H9 (cell line): ENCODE results near the gene CAMK2B. TPM values are rescaled to one million over a fixed set of nuclear protein-coding genes. Genes with fewer than 3 reads are reported as not detected.
A peak's percentile ranks its signal among the peaks of the same experiment; 100 is the strongest.

Experiments used
- DNase-seq: peaks from one replicate; pipeline ENCODE4 v3.0.0-alpha.2; 2017
- H2AFZ ChIP-seq: one replicate; pipeline ENCODE4 v1.6.1; 2013; ENCODE audit warnings: mild to moderate bottlenecking, low read length, control low read depth, moderate library complexity
- H2AK5ac ChIP-seq: 2 replicates; pipeline ENCODE4 v1.6.1; 2013; ENCODE audit warnings: low read length, control low read depth, mixed read lengths; ENCODE audit not compliant: insufficient read length
- H2BK120ac ChIP-seq: one replicate; pipeline ENCODE4 v1.6.1; 2013; ENCODE audit warnings: low read depth, mild to moderate bottlenecking, low read length, control low read depth, inconsistent platforms; ENCODE audit not compliant: poor library complexity, severe bottlenecking
- H2BK12ac ChIP-seq: 2 replicates; pipeline ENCODE4 v1.6.1; 2013; ENCODE audit warnings: low read length, control low read depth, mixed read lengths, low read depth; ENCODE audit not compliant: insufficient read length
- H2BK15ac ChIP-seq: 2 replicates; pipeline ENCODE4 v1.6.1; 2013; ENCODE audit warnings: low read depth, low read length, control low read depth
- H2BK20ac ChIP-seq: one replicate; pipeline ENCODE4 v1.6.1; 2013; ENCODE audit warnings: low read depth, mild to moderate bottlenecking, low read length, control low read depth, inconsistent platforms; ENCODE audit not compliant: poor library complexity, severe bottlenecking
- H2BK5ac ChIP-seq: 2 replicates; pipeline ENCODE4 v1.6.1; 2013; ENCODE audit warnings: low read length, control low read depth, mixed read lengths; ENCODE audit not compliant: insufficient read length
- H3K14ac ChIP-seq: 2 replicates; pipeline ENCODE4 v1.6.1; 2013; ENCODE audit warnings: low read length, control low read depth; ENCODE audit not compliant: insufficient read depth
- H3K18ac ChIP-seq: 2 replicates; pipeline ENCODE4 v1.6.1; 2013; ENCODE audit warnings: low read depth, mild to moderate bottlenecking, mixed read lengths, low read length, control low read depth; ENCODE audit not compliant: insufficient read length
- H3K23ac ChIP-seq: 2 replicates; pipeline ENCODE4 v1.6.1; 2013; ENCODE audit warnings: low read length, control low read depth, mixed read lengths, low read depth; ENCODE audit not compliant: insufficient read length
- H3K23me2 ChIP-seq: 2 replicates; pipeline ENCODE4 v1.6.1; 2013; ENCODE audit warnings: low read depth, mild to moderate bottlenecking, mixed read lengths, low read length, control low read depth; ENCODE audit not compliant: insufficient read length, poor library complexity, severe bottlenecking
- H3K27ac ChIP-seq: 2 replicates; pipeline ENCODE4 v1.5.1; 2013; ENCODE audit warnings: low read length, control low read depth, mixed read lengths, low read depth; ENCODE audit not compliant: insufficient read length
- H3K27me3 ChIP-seq: 2 replicates; pipeline ENCODE4 v1.6.1; 2013; ENCODE audit warnings: low read length, control low read depth, inconsistent platforms; ENCODE audit not compliant: insufficient read depth
- H3K4ac ChIP-seq: 2 replicates; pipeline ENCODE4 v1.6.1; 2013; ENCODE audit warnings: low read depth, mild to moderate bottlenecking, control low read depth, inconsistent platforms, low read length, moderate library complexity
- H3K4me1 ChIP-seq: 2 replicates; pipeline ENCODE4 v1.6.1; 2013; ENCODE audit warnings: low read length, control low read depth, inconsistent platforms; ENCODE audit not compliant: insufficient read depth
- H3K4me2 ChIP-seq: 2 replicates; pipeline ENCODE4 v1.6.1; 2013; ENCODE audit warnings: low read length, control low read depth, mixed read lengths; ENCODE audit not compliant: insufficient read length, insufficient read depth
- H3K56ac ChIP-seq: 2 replicates; pipeline ENCODE4 v1.6.1; 2013; ENCODE audit warnings: low read depth, mild to moderate bottlenecking, mixed read lengths, low read length, control low read depth; ENCODE audit not compliant: insufficient read length
- H3K79me1 ChIP-seq: 2 replicates; pipeline ENCODE4 v1.6.1; 2013; ENCODE audit warnings: low read depth, mild to moderate bottlenecking, moderate library complexity, low read length, control low read depth, inconsistent platforms; ENCODE audit not compliant: insufficient read depth, poor library complexity, severe bottlenecking
- H3K79me2 ChIP-seq: 2 replicates; pipeline ENCODE4 v1.6.1; 2013; ENCODE audit warnings: low read length, control low read depth, inconsistent platforms; ENCODE audit not compliant: insufficient read depth
- H3K9ac ChIP-seq: 2 replicates; pipeline ENCODE4 v1.6.1; 2013; ENCODE audit warnings: low read length, control low read depth, mixed read lengths; ENCODE audit not compliant: insufficient read length; ENCODE audit errors: extremely low read depth
- H3K9me3 ChIP-seq: one replicate; pipeline ENCODE4 v1.6.1; 2013; ENCODE audit warnings: low read depth, low read length, inconsistent platforms; ENCODE audit not compliant: control insufficient read depth
- H3T11ph ChIP-seq: one replicate; pipeline ENCODE4 v1.6.1; 2013; ENCODE audit warnings: mild to moderate bottlenecking, low read length, control low read depth, inconsistent platforms
- H4K20me1 ChIP-seq: one replicate; pipeline ENCODE4 v1.6.1; 2013; ENCODE audit not compliant: control insufficient read depth, insufficient read length, insufficient read depth
- H4K5ac ChIP-seq: 2 replicates; pipeline ENCODE4 v1.6.1; 2013; ENCODE audit warnings: low read depth, mild to moderate bottlenecking, mixed read lengths, low read length, control low read depth; ENCODE audit not compliant: insufficient read length
- H4K8ac ChIP-seq: replicated peaks from 2 replicates; pipeline ENCODE4 v1.6.1; 2013; ENCODE audit warnings: low read length, control low read depth, mixed read lengths, low read depth; ENCODE audit not compliant: insufficient read length
- H4K91ac ChIP-seq: 2 replicates; pipeline ENCODE4 v1.6.1; 2013; ENCODE audit warnings: low read depth, mild to moderate bottlenecking, moderate library complexity, mixed read lengths, low read length, control low read depth; ENCODE audit not compliant: insufficient read length
- H3K27ac Mint-ChIP-seq, 3 experiments: 2 replicates in 2 of 3; 3 replicates in 1 of 3; pipeline ENCODE4 v1.8.0; 2020 to 2021; ENCODE audit warnings: mixed read lengths in 3 of 3, mild to moderate bottlenecking in 1 of 3, moderate library complexity in 1 of 3
- H3K27me3 Mint-ChIP-seq: 2 replicates; pipeline ENCODE4 v1.8.0; 2021; ENCODE audit warnings: low read depth, mild to moderate bottlenecking, moderate library complexity, mixed read lengths
- H3K36me3 Mint-ChIP-seq, 3 experiments: 2 replicates in 2 of 3; 3 replicates in 1 of 3; pipeline ENCODE4 v1.8.0; 2020 to 2021; ENCODE audit warnings: low read depth in 3 of 3, mixed read lengths in 3 of 3; ENCODE audit not compliant: insufficient read depth in 1 of 3
- H3K4me1 Mint-ChIP-seq, 2 experiments: 2 replicates each; pipeline ENCODE4 v1.8.0; 2020; ENCODE audit warnings: mixed read lengths in 2 of 2
- H3K4me3 Mint-ChIP-seq, 2 experiments: 2 replicates in 1 of 2; 3 replicates in 1 of 2; pipeline ENCODE4 v1.8.0; 2020 to 2021; ENCODE audit warnings: mild to moderate bottlenecking in 2 of 2, mixed read lengths in 2 of 2, moderate library complexity in 1 of 2
- H3K9me3 Mint-ChIP-seq, 2 experiments: 2 replicates in 1 of 2; 3 replicates in 1 of 2; pipeline ENCODE4 v1.8.0; 2020; ENCODE audit warnings: mild to moderate bottlenecking in 2 of 2, mixed read lengths in 2 of 2, moderate library complexity in 1 of 2
- CTCF ChIP-seq: fragments of 200-600 bp; sonication (generic); conservative IDR thresholded peaks from 3 replicates; pipeline ENCODE4 v1.8.0; 2021; ENCODE audit warnings: antibody characterized with exemption, mild to moderate bottlenecking
- WGBS: extraction: QIAGEN DNeasy Blood & Tissue Kit; methylation state at CpG from one replicate; pipeline ENCODE4 v1.1.7; 2013; ENCODE audit warnings: missing lambda C conversion rate, low lambda C conversion rate, mixed read lengths; ENCODE audit not compliant: insufficient read length; ENCODE audit errors: extremely low coverage; 5-methylcytosine and 5-hydroxymethylcytosine counted together
- total RNA-seq: library from RNA; stranded (reverse); gene quantifications from 2 replicates; pipeline ENCODE4 v1.2.1, GENCODE V29; 2021

Gene CAMK2B
- total RNA-seq, 1 experiment from 2014 or later: 0.17 TPM

- H2BK12ac ChIP-seq: no peak overlapping the region
- no peak overlapping the region for H3K4me2 ChIP-seq
- H3K79me1 ChIP-seq: no peaks in the 10 kb centered on the region
- no peak overlapping the region for H3K14ac ChIP-seq
- Mint-ChIP-seq H3K4me3 (no peak overlapping the region), H3K36me3 (no peaks in the 10 kb centered on the region), H3K27ac (no peak overlapping the region; a peak in 1 of 7 replicates), H3K9me3 (no peaks in the 10 kb centered on the region), H3K27me3 (peaks cover 6% of the 10 kb centered on the region), H3K4me1 (peaks cover 0 to 16% of the 10 kb centered on the region in 2 experiments; a peak in 3 of 4 replicates)
- H3K4ac ChIP-seq: no peak overlapping the region
- H2AFZ ChIP-seq: no peak overlapping the region
- no peak overlapping the region for H2BK20ac ChIP-seq
- no peak for TF ChIP-seq CTCF
- H3K23ac ChIP-seq: no peak overlapping the region
- no peak overlapping the region for H2BK15ac ChIP-seq
- no peaks in the 10 kb centered on the region for H3K27me3 ChIP-seq
- no peak overlapping the region for H2AK5ac ChIP-seq
- DNase-seq: peak; percentile 18
- no peaks in the 10 kb centered on the region for H4K20me1 ChIP-seq
- H3K9ac ChIP-seq: no peak overlapping the region
- no peak overlapping the region for H3K18ac ChIP-seq
- no peak overlapping the region for H3K56ac ChIP-seq
- H4K5ac ChIP-seq: no peak overlapping the region
- H4K91ac ChIP-seq: no peak overlapping the region
- no peaks in the 10 kb centered on the region for H3K79me2 ChIP-seq
- H2BK120ac ChIP-seq: no peak overlapping the region
- H3K27ac ChIP-seq: no peak overlapping the region
- H3K9me3 ChIP-seq: no peaks in the 10 kb centered on the region
- H4K8ac ChIP-seq: no peak overlapping the region
- H3K23me2 ChIP-seq: no peaks in the 10 kb centered on the region
- no peaks in the 10 kb centered on the region for H3K4me1 ChIP-seq
- no peak overlapping the region for H3T11ph ChIP-seq
- no peak overlapping the region for H2BK5ac ChIP-seq
- WGBS: no CpG with 5 or more reads among the region's 20 CpGs
Measured at GRCh38 chr7:44286618-44287487, 38.5 kb downstream of the CAMK2B start.
